LNCAP (cell line): ENCODE data around the gene TTBK1.

Experiments
- CTCF ChIP-seq: fragments of 450-650 bp; IDR thresholded peaks from 2 replicates; pipeline ENCODE4 v1.5.1; 2017; ENCODE audit warnings: mild to moderate bottlenecking

The TTBK1 gene

GRCh38 chr6:43226192-43226851 lies 17.0 kb upstream of the TTBK1 start:
- no peak for TF ChIP-seq CTCF

- TF ChIP-seq CTCF = peak; percentile 84
These were observed 14.1 kb upstream of the TTBK1 start, which contains the start of gene DNPH1 for GRCh38 chr6:43228951-43229802. DNPH1 (minus strand) TSS chr6:43229481; CDS start chr6:43229456, 25 bp downstream.

- no peak for TF ChIP-seq CTCF
These were observed 13.3 kb upstream of the TTBK1 start for GRCh38 chr6:43229803-43230620.

GRCh38 chr6:43231053-43231452 lies 12.2 kb upstream of the TTBK1 start:
- no peak for TF ChIP-seq CTCF

GRCh38 chr6:43231735-43232450 lies 11.4 kb upstream of the TTBK1 start:
- no peak for TF ChIP-seq CTCF

- no peak for TF ChIP-seq CTCF
These were observed 7.4 kb upstream of the TTBK1 start for GRCh38 chr6:43235841-43236240.

- TF ChIP-seq CTCF = no peak
These were observed 4.2 kb upstream of the TTBK1 start for GRCh38 chr6:43239054-43239453.
